WTC11 (cell line): ENCODE results near the gene SLC7A8. TPM values are rescaled to one million over a fixed set of nuclear protein-coding genes. Genes with fewer than 3 reads are reported as not detected.

Source experiments
- ATAC-seq: fragments of 200-7000 bp; cut with Tn5 transposase; 2 replicates; pipeline ENCODE4 v1.10.0; 2021; ENCODE audit warnings: mild to moderate bottlenecking, moderate library complexity
- CTCF ChIA-PET: fragments of 300-600 bp; sonication (Branson Sonifier 250); formaldehyde crosslinking; loops from one replicate; lab custom pipeline; 2021; ENCODE audit warnings: antibody characterized with exemption; lab: Charles Lee
- POLR2A ChIA-PET: fragments of 350-600 bp; sonication (Branson Sonifier 250); formaldehyde crosslinking; loops from one replicate; lab custom pipeline; 2021; ENCODE audit warnings: antibody characterized with exemption; lab: Charles Lee
- DNase-seq: peaks from one replicate; pipeline ENCODE4 v3.0.0; 2021; ENCODE audit warnings: low spot score
- H3K27ac Mint-ChIP-seq: 2 replicates; pipeline ENCODE4 v1.8.0; 2021; ENCODE audit warnings: mixed read lengths
- H3K27me3 Mint-ChIP-seq: 2 replicates; pipeline ENCODE4 v1.8.0; 2021; ENCODE audit warnings: low read depth, mild to moderate bottlenecking, moderate library complexity, mixed read lengths
- H3K36me3 Mint-ChIP-seq: 2 replicates; pipeline ENCODE4 v1.8.0; 2021; ENCODE audit warnings: mixed read lengths
- H3K4me1 Mint-ChIP-seq: 2 replicates; pipeline ENCODE4 v1.8.0; 2022; ENCODE audit warnings: mixed read lengths
- H3K4me3 Mint-ChIP-seq: 2 replicates; pipeline ENCODE4 v1.8.0; 2021; ENCODE audit warnings: mild to moderate bottlenecking, moderate library complexity, mixed read lengths
- H3K9me3 Mint-ChIP-seq: 2 replicates; pipeline ENCODE4 v1.8.0; 2021; ENCODE audit warnings: mixed read lengths
- ATF2 ChIP-seq: sonication (generic); formaldehyde crosslinking; IDR thresholded peaks from 2 replicates; pipeline ENCODE4 v1.8.1; 2022; ENCODE audit warnings: low read depth, missing genetic modification reagents, borderline replicate concordance
- E2F4 ChIP-seq: sonication (generic); formaldehyde crosslinking; IDR thresholded peaks from 2 replicates; pipeline ENCODE4 v1.8.1; 2022; ENCODE audit warnings: low read depth, mild to moderate bottlenecking, moderate library complexity, missing genetic modification reagents, borderline replicate concordance
- FOXJ3 ChIP-seq: sonication (generic); formaldehyde crosslinking; IDR thresholded peaks from 2 replicates; pipeline ENCODE4 v1.9.0; 2021; ENCODE audit warnings: missing genetic modification reagents, mild to moderate bottlenecking, borderline replicate concordance
- USF2 ChIP-seq: sonication (generic); formaldehyde crosslinking; IDR thresholded peaks from 2 replicates; pipeline ENCODE4 v1.8.1; 2023; ENCODE audit warnings: mild to moderate bottlenecking, missing genetic modification reagents, moderate library complexity
- ZBTB21 ChIP-seq: sonication (generic); formaldehyde crosslinking; IDR thresholded peaks from 2 replicates; pipeline ENCODE4 v1.8.1; 2023; ENCODE audit warnings: mild to moderate bottlenecking, missing genetic modification reagents, borderline replicate concordance
- ZNF396 ChIP-seq: fragments of 250-450 bp; sonication (Bioruptor Pico); IDR thresholded peaks from 2 replicates; pipeline ENCODE4 v1.8.0; 2021; ENCODE audit warnings: mild to moderate bottlenecking, moderate library complexity, borderline replicate concordance
- ZNF532 ChIP-seq: fragments of 250-450 bp; sonication (Bioruptor Pico); IDR thresholded peaks from 2 replicates; pipeline ENCODE4 v1.9.0; 2021; ENCODE audit warnings: mild to moderate bottlenecking, borderline replicate concordance
- ZNF671 ChIP-seq: fragments of 250-450 bp; sonication (Bioruptor Pico); IDR thresholded peaks from 2 replicates; pipeline ENCODE4 v1.8.0; 2021; ENCODE audit warnings: mild to moderate bottlenecking
- total RNA-seq: library from RNA; stranded (reverse); gene quantifications from 3 replicates; pipeline ENCODE4 v1.2.3, GENCODE V29; 2021
- TF ChIP-seq, protein P1 (sequence below): sonication (generic); formaldehyde crosslinking; IDR thresholded peaks from 2 replicates; pipeline ENCODE4 v1.8.0; 2022; ENCODE audit warnings: mild to moderate bottlenecking, missing genetic modification reagents
- TF ChIP-seq, protein P2 (sequence below): sonication (generic); formaldehyde crosslinking; IDR thresholded peaks from 2 replicates; pipeline ENCODE4 v1.8.1; 2023; ENCODE audit warnings: mild to moderate bottlenecking, moderate library complexity, missing genetic modification reagents
- TF ChIP-seq, protein P3 (sequence below): fragments of 250-450 bp; sonication (Bioruptor Pico); IDR thresholded peaks from 2 replicates; pipeline ENCODE4 v1.9.0; 2021; ENCODE audit warnings: mild to moderate bottlenecking
- TF ChIP-seq, protein P4 (sequence below): sonication (generic); formaldehyde crosslinking; IDR thresholded peaks from 2 replicates; pipeline ENCODE4 v1.8.1; 2022; ENCODE audit warnings: missing genetic modification reagents, borderline replicate concordance

SLC7A8 gene
- total RNA-seq, 1 experiment from 2014 or later, result 207 TPM

DNA sequence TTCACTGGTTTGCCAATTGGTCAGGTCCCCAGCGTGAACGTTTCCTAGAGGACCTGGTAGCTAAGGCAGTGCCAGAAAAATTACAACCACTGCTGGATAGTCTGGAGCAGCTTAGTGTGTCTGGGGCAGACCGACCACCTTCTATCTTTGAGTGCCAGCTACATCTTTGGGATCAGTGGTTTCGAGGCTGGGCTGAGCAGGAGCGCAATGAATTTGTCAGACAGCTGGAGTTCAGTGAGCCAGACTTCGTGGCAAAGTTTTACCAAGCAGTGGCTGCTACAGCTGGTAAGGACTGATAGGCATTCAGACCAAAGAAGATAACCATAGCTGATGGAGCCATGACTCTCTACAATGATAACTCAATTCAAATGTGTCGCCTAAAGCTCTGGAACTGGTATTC lies 85.7 kb downstream of the SLC7A8 start:
- H3K4me1 Mint-ChIP-seq, result peaks cover 46% of the 10 kb centered on the region
- no peaks in the 10 kb centered on the region; the same call in 1 of the 2 replicates for H3K27me3 Mint-ChIP-seq
- peak overlapping the region; percentile 47; the same call in 1 of the 2 replicates for H3K27ac Mint-ChIP-seq
- no peaks in the 10 kb centered on the region for H3K9me3 Mint-ChIP-seq
- no peak overlapping the region; the same call in 1 of the 2 replicates for H3K4me3 Mint-ChIP-seq
- no peak for ATAC-seq
- peaks cover 32% of the 10 kb centered on the region for H3K36me3 Mint-ChIP-seq
- ChIA-PET CTCF (interaction anchor here (1.2 to 1.4 kb wide), 3 partner anchors 21 to 29 kb away, joined by 4 to 10 read pairs (median 6); no protein-coding TSS in a partner anchor), POLR2A (no interaction called here)
- DNase-seq, result no peak
- no peak for TF ChIP-seq USF2 (CRISPR knock-in tag)
- no peak for TF ChIP-seq ZBTB21
- TF ChIP-seq, protein P1, sequence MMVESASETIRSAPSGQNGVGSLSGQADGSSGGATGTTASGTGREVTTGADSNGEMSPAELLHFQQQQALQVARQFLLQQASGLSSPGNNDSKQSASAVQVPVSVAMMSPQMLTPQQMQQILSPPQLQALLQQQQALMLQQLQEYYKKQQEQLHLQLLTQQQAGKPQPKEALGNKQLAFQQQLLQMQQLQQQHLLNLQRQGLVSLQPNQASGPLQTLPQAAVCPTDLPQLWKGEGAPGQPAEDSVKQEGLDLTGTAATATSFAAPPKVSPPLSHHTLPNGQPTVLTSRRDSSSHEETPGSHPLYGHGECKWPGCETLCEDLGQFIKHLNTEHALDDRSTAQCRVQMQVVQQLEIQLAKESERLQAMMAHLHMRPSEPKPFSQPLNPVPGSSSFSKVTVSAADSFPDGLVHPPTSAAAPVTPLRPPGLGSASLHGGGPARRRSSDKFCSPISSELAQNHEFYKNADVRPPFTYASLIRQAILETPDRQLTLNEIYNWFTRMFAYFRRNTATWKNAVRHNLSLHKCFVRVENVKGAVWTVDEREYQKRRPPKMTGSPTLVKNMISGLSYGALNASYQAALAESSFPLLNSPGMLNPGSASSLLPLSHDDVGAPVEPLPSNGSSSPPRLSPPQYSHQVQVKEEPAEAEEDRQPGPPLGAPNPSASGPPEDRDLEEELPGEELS, result no peak
- no peak for TF ChIP-seq ZNF532 (CRISPR knock-in tag)
- no peak for TF ChIP-seq FOXJ3 (CRISPR knock-in tag)
- TF ChIP-seq, protein P2, sequence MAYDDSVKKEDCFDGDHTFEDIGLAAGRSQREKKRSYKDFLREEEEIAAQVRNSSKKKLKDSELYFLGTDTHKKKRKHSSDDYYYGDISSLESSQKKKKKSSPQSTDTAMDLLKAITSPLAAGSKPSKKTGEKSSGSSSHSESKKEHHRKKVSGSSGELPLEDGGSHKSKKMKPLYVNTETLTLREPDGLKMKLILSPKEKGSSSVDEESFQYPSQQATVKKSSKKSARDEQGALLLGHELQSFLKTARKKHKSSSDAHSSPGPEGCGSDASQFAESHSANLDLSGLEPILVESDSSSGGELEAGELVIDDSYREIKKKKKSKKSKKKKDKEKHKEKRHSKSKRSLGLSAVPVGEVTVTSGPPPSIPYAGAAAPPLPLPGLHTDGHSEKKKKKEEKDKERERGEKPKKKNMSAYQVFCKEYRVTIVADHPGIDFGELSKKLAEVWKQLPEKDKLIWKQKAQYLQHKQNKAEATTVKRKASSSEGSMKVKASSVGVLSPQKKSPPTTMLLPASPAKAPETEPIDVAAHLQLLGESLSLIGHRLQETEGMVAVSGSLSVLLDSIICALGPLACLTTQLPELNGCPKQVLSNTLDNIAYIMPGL (CRISPR knock-in tag), result no peak
- no peak for TF ChIP-seq ZNF396 (CRISPR knock-in tag)
- TF ChIP-seq ZNF671 (CRISPR knock-in tag), result no peak
- TF ChIP-seq, protein P3, sequence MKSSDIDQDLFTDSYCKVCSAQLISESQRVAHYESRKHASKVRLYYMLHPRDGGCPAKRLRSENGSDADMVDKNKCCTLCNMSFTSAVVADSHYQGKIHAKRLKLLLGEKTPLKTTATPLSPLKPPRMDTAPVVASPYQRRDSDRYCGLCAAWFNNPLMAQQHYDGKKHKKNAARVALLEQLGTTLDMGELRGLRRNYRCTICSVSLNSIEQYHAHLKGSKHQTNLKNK (CRISPR knock-in tag), result no peak
- no peak for TF ChIP-seq E2F4 (CRISPR knock-in tag)
- TF ChIP-seq, protein P4, sequence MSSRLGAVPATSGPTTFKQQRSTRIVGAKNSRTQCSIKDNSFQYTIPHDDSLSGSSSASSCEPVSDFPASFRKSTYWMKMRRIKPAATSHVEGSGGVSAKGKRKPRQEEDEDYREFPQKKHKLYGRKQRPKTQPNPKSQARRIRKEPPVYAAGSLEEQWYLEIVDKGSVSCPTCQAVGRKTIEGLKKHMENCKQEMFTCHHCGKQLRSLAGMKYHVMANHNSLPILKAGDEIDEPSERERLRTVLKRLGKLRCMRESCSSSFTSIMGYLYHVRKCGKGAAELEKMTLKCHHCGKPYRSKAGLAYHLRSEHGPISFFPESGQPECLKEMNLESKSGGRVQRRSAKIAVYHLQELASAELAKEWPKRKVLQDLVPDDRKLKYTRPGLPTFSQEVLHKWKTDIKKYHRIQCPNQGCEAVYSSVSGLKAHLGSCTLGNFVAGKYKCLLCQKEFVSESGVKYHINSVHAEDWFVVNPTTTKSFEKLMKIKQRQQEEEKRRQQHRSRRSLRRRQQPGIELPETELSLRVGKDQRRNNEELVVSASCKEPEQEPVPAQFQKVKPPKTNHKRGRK (CRISPR knock-in tag), result no peak
- no peak for TF ChIP-seq ATF2 (CRISPR knock-in tag)
